ENCODE results near the gene RPA1. TPM values are rescaled to one million over a fixed set of nuclear protein-coding genes. Genes with fewer than 3 reads are reported as not detected.

Gene RPA1
- total and polyA plus RNA-seq, 2 of the 8 experiments (the other 6 are each of a cell fraction or from before 2014, with no cell fraction given): 79.1 to 194 TPM

DNA sequence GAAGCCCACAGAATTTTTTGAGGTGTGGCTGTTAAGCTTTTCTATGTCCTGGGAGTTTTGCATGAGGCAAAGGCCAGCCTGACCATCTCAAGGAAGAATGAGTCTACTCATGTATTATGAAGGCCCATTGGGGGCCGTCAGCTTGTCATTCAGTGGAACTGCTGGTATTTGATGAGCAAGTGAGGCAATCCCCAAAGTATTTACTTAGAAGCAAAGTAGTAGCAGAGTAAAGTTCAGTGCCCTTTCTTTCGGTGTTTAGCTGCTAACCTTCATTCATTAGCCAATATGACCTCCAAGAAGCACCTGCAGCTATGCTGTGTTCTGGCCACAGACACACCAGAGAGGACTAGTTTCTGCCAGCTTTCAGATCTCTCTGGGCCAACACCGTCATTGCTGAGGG, 80.2 kb downstream of the RPA1 start (continued):
- TF ChIP-seq EZH2 (IDR thresholded peaks at IDR 0.05; ENCODE audit: low read depth, low read length, severe bottlenecking): no peak
- no peak for TF ChIP-seq EP300 (IDR thresholded peaks at IDR 0.05; ENCODE audit: borderline replicate concordance in 1 of 2, low read depth in 2 of 2, low read length in 2 of 2)
- no peak for TF ChIP-seq RAD21 (IDR thresholded peaks at IDR 0.05 in 1 of 2, conservative IDR thresholded peaks at IDR 0.05 in 1 of 2; ENCODE audit: low read depth in 2 of 2, low read length in 2 of 2)
- no peak for TF ChIP-seq SP1 (IDR thresholded peaks at IDR 0.05; ENCODE audit: low read depth, low read length)
- TF ChIP-seq JUN (IDR thresholded peaks at IDR 0.05; ENCODE audit: low read depth, low read length): no peak
- TF ChIP-seq RNF2 (IDR thresholded peaks at IDR 0.05; ENCODE audit: borderline replicate concordance, low read depth, low read length, missing control alignments, poor library complexity, severe bottlenecking): no peak

All from H1 (cell line).